ENCODE data around the gene PDE11A. TPM values are rescaled to one million over a fixed set of nuclear protein-coding genes. Genes with fewer than 3 reads are reported as not detected.

The PDE11A gene
- total and polyA plus RNA-seq, 2 of the 13 experiments (the other 11 are each of a cell fraction or from before 2014, with no cell fraction given): 1.2 to 1.7 TPM

DNA sequence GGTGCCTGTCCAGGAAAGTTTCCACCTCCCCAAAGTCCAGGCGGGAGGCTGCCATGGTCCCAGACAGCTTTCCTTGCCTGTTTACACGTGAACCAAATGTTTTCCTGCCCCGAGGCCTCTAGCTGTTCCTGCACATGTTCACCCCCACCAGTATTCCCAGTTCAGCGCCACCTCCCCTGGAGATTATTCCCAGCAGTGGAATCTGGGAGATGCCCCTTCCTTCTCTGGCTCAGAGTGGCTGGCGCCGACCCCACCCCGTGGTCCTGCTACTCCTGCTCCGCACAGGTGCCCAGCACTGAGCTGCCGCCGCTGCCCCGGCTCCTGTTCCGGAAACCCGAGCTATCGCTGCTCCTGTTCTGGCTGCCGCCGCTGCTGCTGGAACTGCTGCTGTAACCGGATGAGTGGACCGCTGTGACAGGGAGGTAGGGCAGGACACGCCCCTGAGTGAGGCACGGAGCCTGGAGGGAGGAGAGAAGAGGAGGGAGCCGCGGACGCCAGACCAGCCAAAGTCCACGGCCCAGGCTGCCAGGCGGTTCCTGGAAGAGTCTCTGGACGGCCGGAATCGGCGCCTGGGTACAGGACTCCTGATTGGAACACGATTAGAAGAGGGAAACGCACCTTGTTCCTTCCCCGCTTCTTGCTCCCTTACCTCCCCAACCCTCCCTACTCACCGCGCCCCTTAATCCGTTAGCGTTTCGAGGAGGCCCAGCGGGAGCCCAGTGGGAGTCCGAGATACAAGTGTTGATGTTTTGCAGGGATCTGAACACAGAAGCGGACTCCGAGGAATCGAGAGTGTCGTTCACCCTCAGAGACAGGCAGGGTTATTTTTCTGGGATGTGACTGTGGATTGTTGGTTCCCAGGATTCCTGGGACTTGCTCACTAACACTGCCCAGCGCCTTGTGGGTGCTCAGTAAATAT is at the start of gene PDE11A (continued):
- TF ChIP-seq KLF15 (CRISPR knock-in tag; IDR thresholded peaks at IDR 0.05; ENCODE audit: borderline replicate concordance) (0 out of 2 replicates have a peak, but pooled peaks have one; percentile 25), MEF2D (CRISPR knock-in tag; IDR thresholded peaks at IDR 0.05) (peak; percentile 53; the same call in 1 of the 2 replicates), KDM3A (CRISPR knock-in tag; IDR thresholded peaks at IDR 0.05; ENCODE audit: low read depth) (peak; percentile 81; the same call in 1 of the 2 replicates), PLSCR1 (CRISPR knock-in tag; IDR thresholded peaks at IDR 0.05; ENCODE audit: borderline replicate concordance) (no peak), HOXA9 (CRISPR knock-in tag; IDR thresholded peaks at IDR 0.05; ENCODE audit: borderline replicate concordance) (no peak; the same call in 1 of the 2 replicates), SIN3A (IDR thresholded peaks at IDR 0.05; ENCODE audit: borderline replicate concordance, low read depth, low read length) (no peak; the same call in 1 of the 2 replicates), ZNF121 (CRISPR knock-in tag; IDR thresholded peaks at IDR 0.05) (peak; percentile 71; the same call in 1 of the 2 replicates), PTBP1 (IDR thresholded peaks at IDR 0.05; ENCODE audit: low read depth, low read length, poor library complexity, severe bottlenecking) (peak; percentile 98), SIN3B (IDR thresholded peaks at IDR 0.05; ENCODE audit: low read length) (peak; percentile 18; the same call in 1 of the 2 replicates), KLF16 (CRISPR knock-in tag; IDR thresholded peaks at IDR 0.05) (peak in 1 of 2 experiments; percentile 82; a peak in 1 of 4 replicates), LCORL (IDR thresholded peaks at IDR 0.05) (no peak), LCORL (CRISPR knock-in tag; IDR thresholded peaks at IDR 0.05) (peak; percentile 89), ZNF543 (CRISPR knock-in tag; IDR thresholded peaks at IDR 0.05) (0 out of 2 replicates have a peak, but pooled peaks have one; percentile 53), GTF3A (CRISPR knock-in tag; conservative IDR thresholded peaks at IDR 0.05) (no peak), PCBP1 (IDR thresholded peaks at IDR 0.05; ENCODE audit: borderline replicate concordance, low read depth, low read length) (no peak), ZNF317 (CRISPR knock-in tag; IDR thresholded peaks at IDR 0.05) (peak; percentile 59; the same call in 1 of the 2 replicates), ZNF232 (CRISPR knock-in tag; IDR thresholded peaks at IDR 0.05; ENCODE audit: borderline replicate concordance) (0 out of 2 replicates have a peak, but pooled peaks have one; percentile 3), ZNF607 (CRISPR knock-in tag; IDR thresholded peaks at IDR 0.05; ENCODE audit: borderline replicate concordance) (peak; percentile 54; the same call in 1 of the 2 replicates)
- TF ChIP-seq, protein P1, sequence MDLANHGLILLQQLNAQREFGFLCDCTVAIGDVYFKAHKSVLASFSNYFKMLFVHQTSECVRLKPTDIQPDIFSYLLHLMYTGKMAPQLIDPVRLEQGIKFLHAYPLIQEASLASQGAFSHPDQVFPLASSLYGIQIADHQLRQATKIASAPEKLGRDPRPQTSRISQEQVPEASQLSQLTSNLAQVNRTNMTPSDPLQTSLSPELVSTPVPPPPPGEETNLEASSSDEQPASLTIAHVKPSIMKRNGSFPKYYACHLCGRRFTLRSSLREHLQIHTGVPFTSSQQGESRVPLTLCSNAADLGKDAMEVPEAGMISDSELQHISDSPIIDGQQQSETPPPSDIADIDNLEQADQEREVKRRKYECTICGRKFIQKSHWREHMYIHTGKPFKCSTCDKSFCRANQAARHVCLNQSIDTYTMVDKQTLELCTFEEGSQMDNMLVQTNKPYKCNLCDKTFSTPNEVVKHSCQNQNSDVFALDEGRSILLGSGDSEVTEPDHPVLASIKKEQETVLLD (CRISPR knock-in tag; IDR thresholded peaks at IDR 0.05; ENCODE audit: low read depth): peak; percentile 37; the same call in 1 of the 2 replicates
- TF ChIP-seq, protein P2, sequence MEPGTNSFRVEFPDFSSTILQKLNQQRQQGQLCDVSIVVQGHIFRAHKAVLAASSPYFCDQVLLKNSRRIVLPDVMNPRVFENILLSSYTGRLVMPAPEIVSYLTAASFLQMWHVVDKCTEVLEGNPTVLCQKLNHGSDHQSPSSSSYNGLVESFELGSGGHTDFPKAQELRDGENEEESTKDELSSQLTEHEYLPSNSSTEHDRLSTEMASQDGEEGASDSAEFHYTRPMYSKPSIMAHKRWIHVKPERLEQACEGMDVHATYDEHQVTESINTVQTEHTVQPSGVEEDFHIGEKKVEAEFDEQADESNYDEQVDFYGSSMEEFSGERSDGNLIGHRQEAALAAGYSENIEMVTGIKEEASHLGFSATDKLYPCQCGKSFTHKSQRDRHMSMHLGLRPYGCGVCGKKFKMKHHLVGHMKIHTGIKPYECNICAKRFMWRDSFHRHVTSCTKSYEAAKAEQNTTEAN (CRISPR knock-in tag; conservative IDR thresholded peaks at IDR 0.05): no peak; the same call in 1 of the 2 replicates
- TF ChIP-seq, protein P3, sequence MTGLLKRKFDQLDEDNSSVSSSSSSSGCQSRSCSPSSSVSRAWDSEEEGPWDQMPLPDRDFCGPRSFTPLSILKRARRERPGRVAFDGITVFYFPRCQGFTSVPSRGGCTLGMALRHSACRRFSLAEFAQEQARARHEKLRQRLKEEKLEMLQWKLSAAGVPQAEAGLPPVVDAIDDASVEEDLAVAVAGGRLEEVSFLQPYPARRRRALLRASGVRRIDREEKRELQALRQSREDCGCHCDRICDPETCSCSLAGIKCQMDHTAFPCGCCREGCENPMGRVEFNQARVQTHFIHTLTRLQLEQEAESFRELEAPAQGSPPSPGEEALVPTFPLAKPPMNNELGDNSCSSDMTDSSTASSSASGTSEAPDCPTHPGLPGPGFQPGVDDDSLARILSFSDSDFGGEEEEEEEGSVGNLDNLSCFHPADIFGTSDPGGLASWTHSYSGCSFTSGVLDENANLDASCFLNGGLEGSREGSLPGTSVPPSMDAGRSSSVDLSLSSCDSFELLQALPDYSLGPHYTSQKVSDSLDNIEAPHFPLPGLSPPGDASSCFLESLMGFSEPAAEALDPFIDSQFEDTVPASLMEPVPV (CRISPR knock-in tag; IDR thresholded peaks at IDR 0.05): 0 out of 2 replicates have a peak, but pooled peaks have one; percentile 27
- TF ChIP-seq, protein P4, sequence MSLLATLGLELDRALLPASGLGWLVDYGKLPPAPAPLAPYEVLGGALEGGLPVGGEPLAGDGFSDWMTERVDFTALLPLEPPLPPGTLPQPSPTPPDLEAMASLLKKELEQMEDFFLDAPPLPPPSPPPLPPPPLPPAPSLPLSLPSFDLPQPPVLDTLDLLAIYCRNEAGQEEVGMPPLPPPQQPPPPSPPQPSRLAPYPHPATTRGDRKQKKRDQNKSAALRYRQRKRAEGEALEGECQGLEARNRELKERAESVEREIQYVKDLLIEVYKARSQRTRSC (CRISPR knock-in tag; IDR thresholded peaks at IDR 0.05; ENCODE audit: low read depth): no peak
